Esophagus (tissue), 2 donors: ENCODE data around the gene TGFBR2. TPM values are rescaled to one million over a fixed set of nuclear protein-coding genes. Genes with fewer than 3 reads are reported as not detected.

ENCODE experiments used
- H3K27ac ChIP-seq, 2 donors: one replicate each; pipeline ENCODE4 v1.5.1; 2013; ENCODE audit warnings: low read depth in 2 of 2, mild to moderate bottlenecking in 2 of 2, inconsistent platforms in 1 of 2, low read length in 1 of 2, moderate library complexity in 1 of 2
- H3K27me3 ChIP-seq, 2 donors: one replicate each; pipeline ENCODE4 v1.6.1; 2013; ENCODE audit warnings: low read length in 2 of 2, control low read depth in 1 of 2, mild to moderate bottlenecking in 1 of 2; ENCODE audit not compliant: insufficient read depth in 2 of 2, control insufficient read depth in 1 of 2
- H3K36me3 ChIP-seq, 2 donors: one replicate each; pipeline ENCODE4 v1.6.1; 2013; ENCODE audit warnings: low read length in 1 of 2; ENCODE audit not compliant: control insufficient read depth in 2 of 2, insufficient read depth in 2 of 2
- H3K4me1 ChIP-seq, 2 donors: one replicate each; pipeline ENCODE4 v1.6.1; 2013; ENCODE audit warnings: low read length in 1 of 2; ENCODE audit not compliant: control insufficient read depth in 2 of 2, insufficient read depth in 2 of 2
- H3K4me3 ChIP-seq, 2 donors: one replicate each; pipeline ENCODE4 v1.5.1; 2013; ENCODE audit warnings: low read length in 2 of 2, mild to moderate bottlenecking in 2 of 2, low read depth in 1 of 2, moderate library complexity in 1 of 2
- H3K9me3 ChIP-seq, 2 donors: one replicate each; pipeline ENCODE4 v1.6.1; 2013; ENCODE audit warnings: mild to moderate bottlenecking in 2 of 2, low read depth in 1 of 2, low read length in 1 of 2, moderate library complexity in 1 of 2; ENCODE audit not compliant: control insufficient read depth in 2 of 2, insufficient read depth in 1 of 2
- WGBS, 2 donors: extraction: QIAGEN DNeasy Blood & Tissue Kit; methylation state at CpG; one replicate each; pipeline ENCODE4 v1.1.7; 2013; 5-methylcytosine and 5-hydroxymethylcytosine counted together
- polyA plus RNA-seq, 2 donors: library from polyadenylated mRNA; stranded (reverse); fragments of 200-250 nt; gene quantifications; one replicate each; pipeline ENCODE4 v1.2.3, GENCODE V29; 2013
- donor health status: healthy with polysubstance abuse.
- donor health status: Bipolar disorder and iron deficiency.

The TGFBR2 gene
- polyA plus RNA-seq, 2 donors, result 3.0 to 13.7 TPM

DNA sequence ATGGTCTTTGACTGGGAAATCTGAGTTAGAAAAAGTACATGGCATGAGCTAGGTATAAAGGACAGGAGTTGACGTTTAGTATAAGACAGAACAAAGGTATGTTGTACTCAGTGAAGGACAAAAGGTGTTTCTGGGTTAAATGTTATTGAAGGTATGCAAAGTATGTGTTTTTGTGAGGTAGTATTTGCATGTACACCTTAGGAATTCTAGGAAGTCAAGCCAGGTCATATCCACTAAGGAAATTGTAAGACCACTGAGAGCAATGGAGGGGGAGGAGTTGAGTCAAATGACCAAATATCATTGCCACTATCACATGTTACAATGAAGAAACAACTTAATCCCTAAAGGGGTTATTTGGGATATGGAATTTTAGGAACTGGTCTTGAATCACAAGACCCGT is 24.4 kb upstream of the TGFBR2 start:
- Histone ChIP-seq H3K4me3 (no peak overlapping the region), H3K9me3 (no peaks in the 10 kb centered on the region), H3K36me3 (peaks cover 0 to 3% of the 10 kb centered on the region in 2 donors), H3K4me1 (no peaks in the 10 kb centered on the region), H3K27ac (no peak overlapping the region), H3K27me3 (no peaks in the 10 kb centered on the region)
- 85 to 95% methylated on average over 2 of the region's 2 CpGs for WGBS, 2 donors

- H3K36me3 ChIP-seq, result no peaks in the 10 kb centered on the region
- H3K9me3 ChIP-seq, result no peaks in the 10 kb centered on the region
- no peaks in the 10 kb centered on the region for H3K27me3 ChIP-seq
- H3K27ac ChIP-seq, result no peak overlapping the region
- no peaks in the 10 kb centered on the region for H3K4me1 ChIP-seq
- WGBS, 2 donors, result 86 to 99% methylated on average over 1 of the region's 1 CpG
- H3K4me3 ChIP-seq, result no peak overlapping the region
These were observed 22.4 kb upstream of the TGFBR2 start for GRCh38 chr3:30583973-30584372.

GRCh38 chr3:30585654-30586053 is 20.7 kb upstream of the TGFBR2 start:
- no peaks in the 10 kb centered on the region for H3K9me3 ChIP-seq
- no peak overlapping the region for H3K4me3 ChIP-seq
- H3K27me3 ChIP-seq, result no peaks in the 10 kb centered on the region
- H3K4me1 ChIP-seq, result no peaks in the 10 kb centered on the region
- H3K27ac ChIP-seq, result no peak overlapping the region
- WGBS, 2 donors, result 99% methylated on average over 4 of the region's 4 CpGs
- no peaks in the 10 kb centered on the region for H3K36me3 ChIP-seq

- H3K36me3 ChIP-seq, result no peaks in the 10 kb centered on the region
- no peaks in the 10 kb centered on the region for H3K4me1 ChIP-seq
- no peaks in the 10 kb centered on the region for H3K9me3 ChIP-seq
- H3K27ac ChIP-seq, result no peak overlapping the region
- no peaks in the 10 kb centered on the region for H3K27me3 ChIP-seq
- 77 to 79% methylated on average over 4 of the region's 4 CpGs for WGBS, 2 donors
- no peak overlapping the region for H3K4me3 ChIP-seq
These were observed 20.1 kb upstream of the TGFBR2 start for GRCh38 chr3:30586096-30586805.

- no peak overlapping the region for H3K4me3 ChIP-seq
- no peaks in the 10 kb centered on the region for H3K36me3 ChIP-seq
- H3K4me1 ChIP-seq, result no peaks in the 10 kb centered on the region
- H3K27me3 ChIP-seq, result no peaks in the 10 kb centered on the region
- no peaks in the 10 kb centered on the region for H3K9me3 ChIP-seq
- 76 to 86% methylated on average over 4 of the region's 4 CpGs for WGBS, 2 donors
- no peak overlapping the region for H3K27ac ChIP-seq
These were observed 19.5 kb upstream of the TGFBR2 start for GRCh38 chr3:30586806-30587486.

GRCh38 chr3:30587904-30588303 is 18.5 kb upstream of the TGFBR2 start:
- Histone ChIP-seq H3K27me3 (no peaks in the 10 kb centered on the region), H3K36me3 (no peaks in the 10 kb centered on the region), H3K27ac (no peak overlapping the region), H3K9me3 (no peaks in the 10 kb centered on the region), H3K4me1 (no peaks in the 10 kb centered on the region), H3K4me3 (no peak overlapping the region)
- 83 to 97% methylated on average over 2 of the region's 2 CpGs for WGBS, 2 donors

- Histone ChIP-seq H3K9me3 (no peaks in the 10 kb centered on the region), H3K27me3 (no peaks in the 10 kb centered on the region), H3K36me3 (no peaks in the 10 kb centered on the region), H3K27ac (no peak overlapping the region), H3K4me3 (no peak overlapping the region), H3K4me1 (no peaks in the 10 kb centered on the region)
- 70 to 79% methylated on average over 4 of the region's 4 CpGs for WGBS, 2 donors
These were observed 10.2 kb upstream of the TGFBR2 start for GRCh38 chr3:30596152-30596551.

GRCh38 chr3:30597131-30597768 is 9.2 kb upstream of the TGFBR2 start:
- 45 to 53% methylated on average over 1 of the region's 1 CpG for WGBS, 2 donors
- Histone ChIP-seq H3K9me3 (no peaks in the 10 kb centered on the region), H3K4me1 (no peaks in the 10 kb centered on the region), H3K36me3 (no peaks in the 10 kb centered on the region), H3K27me3 (no peaks in the 10 kb centered on the region), H3K4me3 (no peak overlapping the region), H3K27ac (no peak overlapping the region)

- Histone ChIP-seq H3K4me1 (no peaks in the 10 kb centered on the region), H3K27ac (no peak overlapping the region), H3K4me3 (no peak overlapping the region), H3K36me3 (no peaks in the 10 kb centered on the region), H3K9me3 (no peaks in the 10 kb centered on the region), H3K27me3 (no peaks in the 10 kb centered on the region)
These were observed 8.6 kb upstream of the TGFBR2 start for GRCh38 chr3:30597769-30598134.
